Activated CD4-positive, alpha-beta T cell treated with anti-CD3 and anti-CD28 coated beads for 4 hours (primary cell): ENCODE measurements around the gene ARHGAP19.
"Not testable (repeated sequence)": the region's sequence is repeated elsewhere in the genome, so short reads cannot be mapped to it uniquely, and the experiment has no call there.

Experiments used
- DNase-seq, 2 donors: peaks; one replicate each; pipeline ENCODE4 v3.0.0-alpha.2; 2020

ARHGAP19 gene

DNA sequence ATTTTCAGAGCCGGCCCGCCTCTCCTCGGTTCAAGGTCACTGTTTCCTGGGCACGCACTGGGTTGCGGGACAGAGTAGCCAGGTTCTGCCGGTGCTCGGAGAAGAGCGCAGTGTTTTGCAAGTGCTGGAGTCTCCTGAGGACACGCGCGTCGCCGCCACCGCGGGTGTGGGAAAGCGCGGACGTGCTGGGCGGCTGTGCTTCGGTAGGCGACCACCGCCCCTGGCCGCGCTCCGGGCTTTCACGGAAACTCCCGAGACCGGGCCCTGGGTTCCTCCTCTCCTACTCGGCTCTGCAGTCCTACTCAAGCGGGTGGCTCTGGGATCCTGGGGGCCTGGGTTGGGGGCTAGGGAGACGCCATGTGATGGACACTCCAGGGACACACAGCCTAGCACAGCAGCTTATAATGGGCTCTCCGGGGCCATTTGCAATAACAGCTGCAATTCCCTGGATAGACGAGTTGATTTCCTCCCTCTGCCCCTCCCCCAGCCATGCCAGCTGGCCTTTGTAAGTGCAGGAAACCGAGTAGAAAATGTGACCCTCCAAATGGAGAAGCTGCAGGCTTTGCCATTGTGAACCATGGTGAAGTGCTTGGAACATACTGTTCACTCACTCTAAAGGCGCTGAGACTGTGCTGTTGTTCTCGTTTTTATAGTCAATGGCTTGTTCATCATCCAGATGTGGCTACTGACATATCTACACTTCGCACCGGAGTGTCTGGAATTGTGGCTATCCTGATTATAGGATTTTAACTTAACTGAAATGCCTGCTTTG, 28.8 kb upstream of the ARHGAP19 start:
- DNase-seq, result no peak

DNA sequence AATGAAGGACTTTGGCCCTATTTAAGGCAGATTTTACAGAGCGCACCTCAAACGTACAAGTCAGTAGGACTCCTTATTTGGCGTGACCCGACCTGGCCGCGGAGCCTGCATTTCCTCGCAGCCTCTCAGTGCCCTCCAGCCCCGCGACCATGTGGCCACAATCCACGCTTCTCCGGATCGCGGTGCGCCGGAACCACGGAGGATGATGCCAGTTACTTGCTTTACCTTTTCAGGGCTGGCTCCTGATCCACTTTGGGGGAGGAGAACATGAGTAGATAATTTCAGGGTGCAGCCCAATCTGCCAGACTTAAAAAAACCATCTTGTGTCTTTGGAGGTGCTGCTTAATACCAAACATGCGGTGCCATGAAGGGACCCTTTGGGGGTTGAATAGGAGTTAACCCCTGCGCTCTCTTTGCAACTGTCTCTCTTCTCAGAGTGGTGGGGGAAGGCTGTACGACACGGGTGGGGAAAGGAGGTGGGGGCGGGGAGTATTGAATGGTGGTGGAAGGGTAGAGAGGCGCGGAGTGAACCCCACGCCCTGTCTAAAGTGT, 28.1 kb upstream of the ARHGAP19 start:
- DNase-seq, result peak in 1 of 2 donors; percentile 23

DNA sequence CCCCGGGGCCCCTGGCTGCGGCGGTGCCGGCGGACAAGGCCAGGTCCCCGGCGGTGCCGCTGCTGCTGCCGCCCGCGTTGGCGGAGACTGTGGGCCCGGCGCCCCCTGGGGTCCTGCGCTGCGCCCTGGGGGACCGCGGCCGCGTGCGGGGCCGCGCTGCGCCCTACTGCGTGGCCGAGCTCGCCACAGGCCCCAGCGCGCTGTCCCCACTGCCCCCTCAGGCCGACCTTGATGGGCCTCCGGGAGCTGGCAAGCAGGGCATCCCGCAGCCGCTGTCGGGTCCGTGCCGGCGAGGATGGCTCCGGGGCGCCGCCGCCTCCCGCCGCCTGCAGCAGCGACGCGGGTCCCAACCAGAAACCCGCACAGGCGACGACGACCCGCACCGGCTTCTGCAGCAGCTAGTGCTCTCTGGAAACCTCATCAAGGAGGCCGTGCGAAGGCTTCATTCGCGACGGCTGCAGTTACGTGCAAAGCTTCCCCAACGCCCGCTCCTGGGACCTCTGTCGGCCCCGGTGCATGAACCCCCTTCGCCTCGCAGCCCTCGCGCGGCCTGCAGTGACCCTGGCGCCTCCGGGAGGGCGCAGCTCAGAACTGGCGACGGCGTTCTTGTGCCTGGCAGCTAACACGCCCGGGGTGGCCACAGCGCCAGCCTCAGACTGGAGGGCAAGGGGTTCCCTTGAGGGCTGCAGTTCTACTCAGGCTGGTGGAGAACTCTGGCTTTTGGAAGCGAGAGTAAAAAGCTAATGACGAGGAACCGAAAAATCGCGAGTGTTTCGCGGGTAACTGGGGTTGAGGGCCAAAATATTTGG, 27.4 kb upstream of the ARHGAP19 start:
- peak; percentile 46 to 60 for DNase-seq

DNA sequence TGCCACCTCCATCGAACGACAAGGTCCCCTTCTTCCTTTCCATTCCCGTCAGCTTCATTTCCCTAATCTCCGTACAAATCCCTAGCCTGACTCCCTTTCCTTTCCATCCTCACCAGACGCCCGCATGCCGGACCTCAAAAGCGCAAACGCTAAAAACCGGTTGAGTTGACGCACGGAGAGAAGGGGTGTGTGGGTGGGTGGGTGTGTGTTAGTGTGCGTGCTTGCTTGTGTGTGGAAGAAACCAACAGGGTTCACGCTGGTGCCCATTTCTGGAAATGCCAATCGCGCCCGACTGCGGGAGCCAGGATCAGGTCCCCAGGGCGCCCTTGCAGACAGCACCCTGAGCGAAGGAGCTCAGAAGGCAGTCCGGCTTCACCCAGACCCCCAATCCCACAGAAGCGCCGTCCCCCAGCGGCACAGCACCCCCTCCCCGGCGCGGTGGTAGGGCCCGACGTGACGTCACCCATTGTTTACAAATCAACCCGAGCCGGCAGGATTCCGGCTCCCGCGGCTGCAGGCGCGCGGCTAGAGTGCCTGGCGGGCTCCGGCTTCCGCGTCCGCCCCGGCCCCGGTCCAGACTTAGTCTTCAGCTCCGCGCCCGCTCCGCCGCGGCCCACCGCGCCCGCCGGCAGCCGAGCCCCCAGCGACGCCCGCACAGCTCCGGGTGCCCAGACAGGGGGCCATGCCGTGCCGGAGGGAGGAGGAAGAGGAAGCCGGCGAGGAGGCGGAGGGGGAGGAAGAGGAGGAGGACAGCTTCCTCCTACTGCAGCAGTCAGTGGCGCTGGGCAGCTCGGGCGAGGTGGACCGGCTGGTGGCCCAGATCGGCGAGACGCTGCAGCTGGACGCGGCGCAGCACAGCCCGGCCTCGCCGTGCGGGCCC, 26.6 kb upstream of the ARHGAP19 start, which contains the start of gene FRAT1:
FRAT1 (plus strand) TSS at position 500 of the 880 bp plus-strand sequence; CDS start at position 683, 183 bp downstream.
- DNase-seq, result peak; percentile 88 to 89

DNA sequence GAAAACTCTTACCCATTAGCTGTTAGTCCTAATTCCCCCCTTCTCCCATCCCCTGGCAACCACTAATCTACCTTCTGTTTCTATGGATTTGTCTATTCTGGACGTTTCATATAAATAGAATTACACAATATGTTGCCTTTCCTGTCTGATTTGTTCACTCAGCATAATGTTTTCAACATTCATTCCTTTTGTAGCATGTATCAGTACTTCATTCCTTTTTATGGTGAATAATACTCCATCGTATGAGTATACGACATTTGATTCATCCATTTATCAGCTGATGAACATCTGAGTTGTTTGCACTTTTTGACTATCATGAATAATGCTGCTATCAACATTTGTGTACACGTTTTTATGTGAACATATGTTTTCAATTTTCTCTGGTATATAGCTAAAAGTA, 22.2 kb upstream of the ARHGAP19 start:
- DNase-seq, result no peak

DNA sequence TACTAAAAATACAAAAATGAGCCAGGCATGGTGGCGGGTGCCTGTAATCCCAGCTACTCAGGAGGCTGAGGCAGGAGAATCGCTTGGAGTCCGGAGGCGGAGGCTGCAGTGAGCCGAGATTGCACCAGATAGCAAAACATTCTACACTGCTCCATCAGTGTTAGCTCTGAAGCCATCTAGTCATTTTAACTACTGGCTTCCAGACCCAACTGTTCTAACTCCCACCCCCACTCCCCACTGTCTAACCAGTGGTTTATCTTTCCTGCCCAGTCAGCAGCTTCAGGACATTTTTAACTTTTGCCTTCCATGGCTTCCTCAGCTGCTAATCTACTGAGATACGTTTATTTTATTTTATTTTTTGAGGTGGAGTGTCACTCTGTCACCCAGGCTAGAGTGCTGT, 20.5 kb upstream of the ARHGAP19 start:
- DNase-seq, result no peak

DNA sequence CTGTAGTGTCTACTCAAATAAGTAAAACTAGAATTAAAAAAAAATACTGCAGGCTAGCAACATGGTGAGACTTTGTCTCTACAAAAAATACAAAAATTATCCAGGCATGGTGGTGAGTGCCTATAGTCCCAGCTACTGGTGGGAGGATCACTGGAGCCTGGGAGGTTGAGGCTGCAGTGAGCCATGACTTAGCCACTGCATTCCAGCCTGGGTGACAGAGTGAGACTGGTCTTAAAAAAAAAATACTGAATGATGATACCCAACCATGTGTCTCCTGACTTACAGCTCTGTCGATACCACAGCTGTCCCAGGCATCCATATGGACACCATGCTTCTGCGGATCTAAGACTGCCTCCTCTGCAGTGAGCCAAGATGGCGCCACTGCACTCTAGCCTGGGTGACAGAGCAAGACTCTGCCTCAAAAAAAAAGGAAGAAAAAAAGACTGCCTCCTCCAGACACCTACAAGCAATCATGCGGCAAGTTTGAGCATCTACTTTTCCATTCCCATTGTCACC, 18.7 kb upstream of the ARHGAP19 start:
- no peak for DNase-seq

DNA sequence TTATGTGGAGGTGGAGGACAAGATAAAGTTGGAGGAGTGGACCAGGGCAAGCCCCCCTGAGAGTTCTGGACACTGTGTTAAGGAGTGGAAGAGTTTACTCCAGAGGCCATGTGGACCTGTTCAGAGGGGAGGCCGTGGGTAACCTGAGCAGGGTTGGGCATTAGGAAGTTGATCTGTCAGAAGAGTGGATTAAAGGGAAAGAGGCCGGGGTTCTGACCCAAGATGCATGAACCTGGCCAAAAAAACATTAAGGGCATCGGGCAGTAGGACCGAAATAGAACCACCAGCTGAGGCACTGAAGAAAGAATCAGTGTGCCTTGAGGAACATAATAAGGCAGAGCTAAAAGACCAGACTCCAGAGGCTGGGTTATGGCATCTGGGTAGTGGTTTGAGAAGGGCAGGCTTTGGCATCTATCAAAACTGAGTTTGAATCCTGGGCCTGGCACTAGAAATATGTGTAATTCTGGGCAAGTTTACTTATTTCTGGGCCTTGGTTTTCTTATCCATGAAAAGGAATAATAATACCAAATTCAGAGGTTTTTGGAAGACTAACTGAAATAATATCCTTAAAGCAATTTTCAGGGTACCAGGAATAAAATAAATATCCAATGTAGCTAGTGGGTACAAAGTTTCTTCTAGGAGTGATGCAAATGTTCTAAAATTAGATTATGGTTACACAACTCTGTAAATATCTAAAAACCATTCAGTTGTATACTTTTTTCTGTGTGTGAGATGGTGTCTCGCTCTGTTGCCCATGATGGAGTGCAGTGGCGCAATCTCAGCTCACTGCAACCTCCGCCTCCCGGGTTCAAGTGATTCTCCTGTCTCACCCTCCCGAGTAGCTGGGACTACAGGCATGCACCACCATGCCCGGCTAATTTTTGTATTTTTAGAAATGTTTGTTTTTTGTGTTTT, 15.7 kb upstream of the ARHGAP19 start:
- no peak for DNase-seq

DNA sequence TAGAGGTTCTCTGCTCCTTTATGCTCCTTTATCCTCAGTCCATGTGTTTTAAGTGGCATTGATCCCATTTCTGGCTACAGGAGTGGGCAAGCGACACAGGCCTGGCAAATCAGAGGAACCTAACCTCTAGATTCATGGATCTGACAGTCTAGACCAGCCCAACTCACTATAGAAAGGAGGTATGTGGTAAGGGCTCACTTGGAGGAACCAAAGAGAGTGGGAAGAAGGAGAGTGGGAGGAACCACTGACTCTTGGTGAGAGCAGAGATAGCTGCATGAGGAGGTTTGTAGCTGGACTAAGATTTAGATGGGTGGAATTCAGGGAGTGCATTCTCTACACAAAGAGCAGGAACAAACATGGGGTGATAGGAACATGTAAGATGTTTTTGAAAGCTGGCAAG, 15.0 kb upstream of the ARHGAP19 start:
- no peak for DNase-seq

DNA sequence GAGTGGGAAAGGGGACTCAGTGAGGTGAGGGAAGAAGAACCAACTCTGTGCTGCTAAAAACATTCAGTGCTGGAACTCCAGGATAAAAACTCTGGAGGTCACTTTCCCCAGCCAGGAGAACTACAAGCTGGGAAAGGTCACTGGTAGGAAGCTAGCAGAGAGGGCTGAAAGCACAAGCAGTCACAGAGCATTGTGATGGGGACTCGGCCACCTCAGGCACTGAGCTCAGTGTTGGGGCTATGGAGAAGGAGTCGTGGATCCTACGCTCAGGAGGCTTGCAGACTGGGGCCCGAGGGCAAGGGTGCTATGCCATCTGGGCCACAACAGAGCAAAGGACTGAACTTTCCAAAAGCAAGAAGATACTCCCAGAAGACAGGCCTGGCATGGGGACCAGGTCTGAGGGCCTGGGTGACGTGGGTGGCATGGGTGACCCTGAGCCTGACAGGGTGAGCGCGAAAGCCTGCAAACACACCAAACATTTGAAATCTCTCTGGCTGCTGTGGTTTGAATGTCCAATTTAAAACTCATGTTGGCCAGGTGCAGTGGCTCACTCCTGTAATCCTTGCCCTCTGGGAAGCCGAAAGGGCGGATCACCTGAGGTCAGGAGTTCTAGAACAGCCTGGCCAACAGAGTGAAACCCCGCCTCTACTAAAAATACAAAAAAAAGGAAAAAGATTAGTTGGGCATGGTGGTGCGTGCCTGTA, 9.8 kb upstream of the ARHGAP19 start:
- DNase-seq, result no peak

DNA sequence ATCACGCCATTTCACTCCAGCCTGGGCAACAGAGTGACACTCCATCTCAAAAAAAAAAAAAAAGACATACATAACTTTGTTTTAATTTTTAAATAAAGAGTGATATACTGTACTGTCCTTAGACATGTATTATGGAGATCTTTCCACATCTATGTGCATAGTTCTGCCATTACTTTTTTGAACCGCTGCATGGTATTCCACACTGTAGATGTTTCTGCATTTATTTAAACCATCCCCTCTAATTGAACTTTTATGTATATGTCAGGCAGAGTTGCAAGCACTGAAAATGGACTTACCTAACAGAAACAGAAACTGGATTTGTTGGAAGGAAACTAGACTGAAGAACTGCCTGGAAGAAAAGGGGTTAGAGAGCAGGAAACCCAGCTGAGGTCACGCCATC, 8.5 kb upstream of the ARHGAP19 start:
- no peak for DNase-seq

DNA sequence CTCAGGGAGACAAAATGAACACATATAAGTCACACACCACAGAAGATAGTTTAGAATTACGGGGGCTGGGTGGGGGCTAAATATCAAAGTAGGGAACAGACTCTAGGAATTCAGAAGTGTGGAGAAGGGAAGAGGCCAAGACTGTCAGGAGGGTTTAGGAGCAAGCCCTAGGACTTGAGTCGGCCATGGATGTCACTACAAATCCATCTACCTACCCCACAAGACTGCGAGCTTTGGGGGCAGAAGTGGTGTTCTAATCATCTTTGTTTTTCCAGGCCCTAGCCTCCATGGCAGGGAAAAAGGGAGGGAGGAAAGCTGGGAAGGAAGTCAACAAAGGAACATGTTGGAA, 5.8 kb upstream of the ARHGAP19 start:
- DNase-seq, result no peak

DNA sequence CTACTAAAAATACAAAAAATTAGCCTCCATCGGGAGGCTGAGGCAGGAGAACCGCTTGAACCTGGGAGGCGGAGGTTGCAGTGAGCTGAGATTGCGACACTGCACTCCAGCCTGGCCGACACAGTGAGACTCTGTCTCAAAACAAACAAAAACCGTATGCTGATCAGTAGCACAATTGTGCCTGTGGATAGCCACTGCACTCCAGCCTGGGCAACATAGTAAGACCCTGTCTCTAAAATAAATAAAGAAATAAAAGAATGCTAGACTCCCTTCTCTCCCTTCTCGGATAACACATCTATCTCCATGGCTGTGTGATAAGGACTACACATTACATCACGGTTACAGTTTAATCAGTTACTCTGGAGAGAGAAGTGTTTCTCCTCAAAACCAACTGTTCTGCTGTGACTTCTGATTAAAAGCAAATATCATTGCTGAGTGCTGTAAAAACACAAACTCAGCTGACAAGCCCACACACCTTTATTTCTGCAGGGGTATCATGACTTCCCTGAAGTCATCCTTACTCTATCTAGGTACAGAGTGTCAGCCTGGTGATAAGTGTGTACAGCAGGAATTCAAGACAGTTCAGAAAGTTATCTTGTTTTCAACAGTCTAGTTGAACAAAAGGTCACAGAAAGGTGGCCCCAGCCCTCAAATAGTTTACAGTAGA, 5.3 kb upstream of the ARHGAP19 start:
- DNase-seq, result no peak

DNA sequence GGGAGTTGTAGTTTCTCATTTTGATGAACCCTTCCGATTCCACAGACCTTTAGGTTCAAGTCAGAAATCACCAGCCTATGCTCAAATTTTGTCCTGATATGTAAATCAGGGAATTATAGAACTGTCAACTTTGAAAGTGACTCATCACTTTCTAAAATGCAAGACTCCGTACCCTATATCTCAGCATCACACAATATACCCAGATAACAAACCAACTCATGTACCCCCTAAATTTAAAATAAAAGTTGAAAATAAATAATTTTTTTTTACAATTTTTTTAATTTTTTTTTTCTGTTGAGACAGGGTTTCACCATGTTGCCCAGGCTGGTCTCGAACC, 393 bp upstream of the ARHGAP19 start:
- no peak for DNase-seq

DNA sequence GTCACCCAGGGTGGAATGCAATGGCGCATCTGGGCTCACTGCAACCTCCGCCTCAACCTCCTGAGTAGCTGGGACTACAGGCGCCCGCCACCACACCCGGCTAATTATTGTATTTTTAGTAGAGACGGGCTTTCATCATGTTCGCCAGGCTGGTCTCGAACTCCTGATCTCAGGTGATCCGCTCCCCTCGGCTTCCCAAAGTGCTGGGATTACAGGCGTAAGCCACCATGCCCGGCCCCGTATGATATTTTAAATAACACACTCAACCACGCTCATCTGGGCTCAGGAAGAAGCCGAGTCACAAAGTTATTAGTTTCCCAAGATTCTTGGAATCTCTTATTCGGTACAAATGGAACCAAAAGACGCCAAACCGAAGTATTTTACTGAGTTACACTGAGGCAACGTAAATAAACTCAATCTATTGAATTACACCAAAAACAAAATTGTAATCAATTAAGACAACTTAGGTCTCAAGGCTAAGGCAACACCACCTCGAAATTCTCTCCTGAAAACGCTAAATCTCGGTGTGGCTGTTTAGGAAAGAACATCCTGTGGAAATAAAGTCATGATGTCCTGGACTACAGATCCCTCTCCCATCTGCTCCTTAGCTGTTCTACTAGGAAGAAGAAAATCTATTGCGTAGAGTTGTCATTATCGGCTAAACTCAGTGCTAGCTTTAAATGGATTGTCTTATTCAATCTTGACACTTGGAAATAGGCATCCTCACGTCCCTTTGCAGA, 910 bp downstream of the ARHGAP19 start:
- DNase-seq, result no peak

DNA sequence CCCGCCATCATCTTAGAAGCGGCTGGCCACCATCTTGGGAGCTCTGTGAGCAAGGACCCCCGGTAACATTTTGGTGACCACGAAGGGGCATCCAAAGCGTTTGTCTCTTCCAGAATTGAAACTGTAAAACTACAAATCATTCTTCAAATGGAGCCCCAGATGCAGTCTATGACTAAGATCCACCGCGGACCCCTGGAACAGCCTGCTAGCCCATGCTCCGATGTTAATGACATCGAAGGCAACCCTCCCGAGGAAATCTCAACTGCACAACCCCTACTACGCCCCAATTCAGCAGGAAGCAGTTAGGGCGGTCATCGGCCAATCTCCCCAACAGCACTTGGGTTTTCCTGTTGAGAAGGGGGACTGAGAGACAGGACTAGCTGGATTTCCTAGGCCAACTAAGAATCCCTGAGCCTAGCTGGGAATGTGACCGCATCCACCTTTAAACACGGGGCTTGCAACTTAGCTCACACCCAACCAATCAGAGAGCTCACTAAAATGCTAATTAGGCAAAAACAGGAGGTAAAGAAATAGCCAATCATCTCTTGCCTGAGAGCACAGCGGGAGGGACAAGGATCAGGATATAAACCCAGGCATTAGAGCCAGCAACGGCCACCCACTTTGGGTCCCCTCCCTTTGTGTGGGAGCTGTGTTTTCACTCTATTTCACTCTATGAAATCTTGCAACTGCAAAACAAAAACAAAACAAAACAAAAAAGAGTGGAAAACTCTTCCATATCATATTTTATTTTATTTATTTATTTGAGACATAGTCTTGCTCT, 1.7 kb downstream of the ARHGAP19 start:
- not testable (repeated sequence) for DNase-seq

DNA sequence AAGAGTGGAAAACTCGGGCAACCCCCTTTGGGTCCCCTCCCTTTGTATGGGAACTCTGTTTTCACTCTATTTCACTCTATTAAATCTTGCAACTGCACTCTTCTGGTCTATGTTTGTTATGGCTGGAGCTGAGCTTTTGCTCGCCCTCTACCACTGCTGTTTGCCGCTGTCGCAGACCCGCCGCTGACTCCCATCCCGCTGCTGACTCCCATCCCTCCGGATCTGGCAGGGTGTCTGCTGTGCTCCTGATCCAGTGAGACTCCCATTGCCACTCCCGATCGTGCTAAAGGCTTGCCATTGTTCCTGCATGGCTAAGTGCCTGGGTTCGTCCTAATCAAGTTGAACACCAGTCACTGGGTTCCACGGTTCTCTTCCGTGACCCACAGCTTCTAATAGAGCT, 2.4 kb downstream of the ARHGAP19 start:
- DNase-seq, result not testable (repeated sequence)

DNA sequence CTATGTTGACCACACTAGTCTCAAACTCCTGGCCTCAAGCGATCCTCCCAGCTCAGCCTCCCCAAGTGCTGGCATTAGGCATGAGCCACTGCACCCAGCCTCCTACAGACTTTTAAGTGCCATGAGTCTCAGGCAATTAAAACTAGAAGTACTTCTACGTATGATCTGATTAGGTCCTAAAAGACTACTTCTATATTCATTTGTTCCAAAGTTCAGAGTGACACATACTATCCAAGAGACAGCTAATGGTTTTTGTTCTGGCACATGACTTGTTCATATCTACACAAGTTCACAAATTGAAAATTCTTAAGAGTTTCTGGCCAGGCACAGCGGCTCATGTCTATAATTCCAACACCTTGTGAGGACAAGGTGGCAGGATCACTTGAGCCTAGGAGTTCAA, 11.7 kb downstream of the ARHGAP19 start:
- DNase-seq, result no peak
